ENCODE results near the gene ZBTB25. TPM values are rescaled to one million over a fixed set of nuclear protein-coding genes. Genes with fewer than 3 reads are reported as not detected.

The ZBTB25 gene
- total RNA-seq, 2 experiments from 2014 or later: 22.6 to 23.5 TPM

DNA sequence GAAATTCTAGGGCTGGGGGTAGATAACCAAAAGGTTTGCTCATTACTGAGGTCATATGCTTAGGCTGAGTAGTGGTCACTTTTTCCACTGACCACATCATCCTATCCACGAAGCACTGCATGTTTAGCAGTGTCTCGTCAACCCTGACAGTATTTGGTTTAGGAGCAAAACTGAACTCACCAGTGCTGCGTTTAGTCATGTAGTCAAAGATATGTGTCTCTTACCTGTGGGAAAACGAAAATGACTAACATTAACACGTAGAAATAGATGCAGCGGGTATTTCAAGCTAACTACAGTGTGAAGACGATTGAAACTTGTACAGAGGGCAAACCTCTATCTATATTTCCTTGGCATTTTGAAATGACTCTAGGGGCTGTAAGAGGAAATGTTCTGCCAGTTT is 80.9 kb downstream of the ZBTB25 start:
- CTCF ChIA-PET: interaction anchor here (0.7 to 1.1 kb wide), 2 partner anchors 21 to 342 kb away, joined by 3 to 4 read pairs; no protein-coding TSS in a partner anchor
- H3K27me3 Mint-ChIP-seq (ENCODE audit: low read depth): no peaks in the 10 kb centered on the region
- H3K9me3 Mint-ChIP-seq: no peaks in the 10 kb centered on the region
- H3K4me3 Mint-ChIP-seq: no peak overlapping the region
- H3K27ac Mint-ChIP-seq: no peak overlapping the region
- no peak for DNase-seq
- intact Hi-C loops (cut with micrococcal nuclease): no loop called here
- peaks cover 62% of the 10 kb centered on the region for H3K36me3 Mint-ChIP-seq (ENCODE audit: low read depth)
- H3K4me1 Mint-ChIP-seq (ENCODE audit: low read depth): no peaks in the 10 kb centered on the region

DNA sequence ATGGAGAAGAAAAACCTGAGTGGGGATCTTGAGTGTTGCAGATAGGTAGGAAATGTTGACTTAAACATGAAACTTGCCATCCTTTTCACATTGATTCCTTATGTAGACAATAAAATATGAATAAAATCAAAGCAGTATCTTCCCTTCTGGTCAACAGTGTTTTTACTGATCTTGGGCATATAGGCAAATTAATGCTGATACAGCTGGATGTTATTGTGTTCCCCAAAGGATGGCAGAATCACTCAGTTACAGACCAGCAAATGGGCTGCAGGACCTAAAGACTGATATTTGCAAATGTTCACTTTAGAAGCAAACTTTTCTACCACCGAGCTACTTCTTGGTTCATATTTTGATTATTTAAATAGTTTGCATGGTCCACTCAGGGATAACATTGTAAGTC is 81.6 kb downstream of the ZBTB25 start:
- no peak for DNase-seq
- H3K36me3 Mint-ChIP-seq (ENCODE audit: low read depth): peaks cover 60% of the 10 kb centered on the region
- no peak overlapping the region for H3K27ac Mint-ChIP-seq
- intact Hi-C loops (cut with micrococcal nuclease): no loop called here
- no peaks in the 10 kb centered on the region for H3K4me1 Mint-ChIP-seq (ENCODE audit: low read depth)
- no peak overlapping the region for H3K4me3 Mint-ChIP-seq
- H3K9me3 Mint-ChIP-seq: no peaks in the 10 kb centered on the region
- no peaks in the 10 kb centered on the region for H3K27me3 Mint-ChIP-seq (ENCODE audit: low read depth)
- CTCF ChIA-PET: interaction anchor here (0.6 kb wide), 1 partner anchor 41 kb away, joined by 4 read pairs; no protein-coding TSS in a partner anchor

DNA sequence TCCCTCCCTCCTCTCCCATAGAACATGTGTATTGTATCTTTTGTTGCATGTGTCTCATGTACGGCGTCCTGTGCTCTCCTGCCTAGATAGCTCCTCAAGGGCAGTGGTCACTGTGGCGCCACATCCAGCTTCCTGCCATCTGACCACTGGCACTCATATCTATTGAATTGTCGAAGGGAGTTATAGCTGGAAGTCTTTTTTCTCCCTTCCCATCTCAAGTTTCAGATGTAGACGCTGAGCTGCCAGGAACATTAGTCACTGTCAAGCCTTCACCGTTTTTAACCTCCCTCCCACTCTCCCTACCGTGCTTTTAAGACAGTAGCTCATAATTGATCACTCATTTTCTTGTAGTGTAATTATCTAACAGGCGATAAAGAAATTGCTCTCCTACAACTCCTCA is 82.5 kb downstream of the ZBTB25 start:
- Mint-ChIP-seq H3K36me3 (ENCODE audit: low read depth) (peaks cover 61% of the 10 kb centered on the region), H3K9me3 (no peaks in the 10 kb centered on the region), H3K27me3 (ENCODE audit: low read depth) (no peaks in the 10 kb centered on the region), H3K4me1 (ENCODE audit: low read depth) (no peaks in the 10 kb centered on the region), H3K27ac (no peak overlapping the region), H3K4me3 (no peak overlapping the region)
- CTCF ChIA-PET: interaction anchor here (0.6 to 1.4 kb wide), 3 partner anchors 9 to 467 kb away, joined by 3 to 15 read pairs (median 4); no protein-coding TSS in a partner anchor
- intact Hi-C loops (cut with micrococcal nuclease): no loop called here
- no peak for DNase-seq

DNA sequence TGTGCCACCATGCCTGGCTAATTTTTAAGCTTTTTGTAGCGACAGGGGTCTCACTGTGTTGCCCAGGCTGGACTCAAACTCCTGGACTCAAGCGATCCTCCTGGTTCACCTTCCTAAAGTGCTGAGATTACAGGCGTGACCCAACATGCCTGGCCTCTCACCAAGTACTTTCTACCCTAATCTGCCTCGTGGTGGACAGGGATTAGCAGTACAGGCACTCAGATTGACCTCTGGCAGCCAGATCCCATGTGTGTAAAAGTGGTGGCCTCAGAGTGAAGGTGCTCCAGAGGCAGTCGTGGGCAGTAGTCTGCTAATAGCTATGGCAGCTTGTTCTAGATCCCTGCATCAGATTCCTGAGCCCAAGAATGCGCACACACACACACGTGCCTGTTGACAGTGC is 84.6 kb downstream of the ZBTB25 start:
- CTCF ChIA-PET: interaction anchor here (1.4 kb wide), 1 partner anchor 11 kb away, joined by 6 read pairs; no protein-coding TSS in a partner anchor
- Mint-ChIP-seq H3K27ac (no peak overlapping the region), H3K36me3 (ENCODE audit: low read depth) (peaks cover 58% of the 10 kb centered on the region), H3K4me3 (no peak overlapping the region), H3K27me3 (ENCODE audit: low read depth) (no peaks in the 10 kb centered on the region), H3K9me3 (no peaks in the 10 kb centered on the region), H3K4me1 (ENCODE audit: low read depth) (peaks cover 1% of the 10 kb centered on the region)
- intact Hi-C loops (cut with micrococcal nuclease): no loop called here
- no peak for DNase-seq

DNA sequence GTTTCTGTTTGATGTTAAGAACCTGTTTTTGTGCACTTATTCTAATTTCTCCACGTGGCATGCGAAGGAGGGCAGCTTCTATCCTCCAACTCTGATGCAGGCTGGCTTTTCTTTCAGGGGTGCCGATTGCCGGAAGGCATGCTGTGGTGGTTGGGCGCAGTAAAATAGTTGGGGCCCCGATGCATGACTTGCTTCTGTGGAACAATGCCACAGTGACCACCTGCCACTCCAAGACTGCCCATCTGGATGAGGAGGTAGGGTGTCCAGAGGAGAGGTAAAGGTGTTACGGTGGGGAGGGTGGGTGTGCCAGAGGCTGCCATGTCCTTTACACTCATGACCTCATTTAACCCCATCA is 85.9 kb downstream of the ZBTB25 start:
- no peaks in the 10 kb centered on the region for H3K27me3 Mint-ChIP-seq (ENCODE audit: low read depth)
- H3K36me3 Mint-ChIP-seq (ENCODE audit: low read depth): peaks cover 54% of the 10 kb centered on the region
- intact Hi-C loops (cut with micrococcal nuclease): no loop called here
- H3K4me3 Mint-ChIP-seq: no peak overlapping the region
- H3K27ac Mint-ChIP-seq: no peak overlapping the region
- no peak for DNase-seq
- CTCF ChIA-PET: interaction anchor here (0.8 to 2.1 kb wide), 2 partner anchors 12 to 20 kb away, joined by 3 to 7 read pairs; no protein-coding TSS in a partner anchor
- H3K4me1 Mint-ChIP-seq (ENCODE audit: low read depth): peaks cover 1% of the 10 kb centered on the region
- no peaks in the 10 kb centered on the region for H3K9me3 Mint-ChIP-seq

- Mint-ChIP-seq H3K9me3 (no peaks in the 10 kb centered on the region), H3K27ac (no peak overlapping the region), H3K27me3 (ENCODE audit: low read depth) (no peaks in the 10 kb centered on the region), H3K36me3 (ENCODE audit: low read depth) (peaks cover 54% of the 10 kb centered on the region), H3K4me3 (no peak overlapping the region), H3K4me1 (ENCODE audit: low read depth) (peaks cover 1% of the 10 kb centered on the region)
- CTCF ChIA-PET: interaction anchor here (0.8 to 2.1 kb wide), 2 partner anchors 12 to 19 kb away, joined by 3 to 7 read pairs; no protein-coding TSS in a partner anchor
- intact Hi-C loops (cut with micrococcal nuclease): no loop called here
- DNase-seq: no peak
These were observed 86.4 kb downstream of the ZBTB25 start for GRCh38 chr14:64417055-64417770.

DNA sequence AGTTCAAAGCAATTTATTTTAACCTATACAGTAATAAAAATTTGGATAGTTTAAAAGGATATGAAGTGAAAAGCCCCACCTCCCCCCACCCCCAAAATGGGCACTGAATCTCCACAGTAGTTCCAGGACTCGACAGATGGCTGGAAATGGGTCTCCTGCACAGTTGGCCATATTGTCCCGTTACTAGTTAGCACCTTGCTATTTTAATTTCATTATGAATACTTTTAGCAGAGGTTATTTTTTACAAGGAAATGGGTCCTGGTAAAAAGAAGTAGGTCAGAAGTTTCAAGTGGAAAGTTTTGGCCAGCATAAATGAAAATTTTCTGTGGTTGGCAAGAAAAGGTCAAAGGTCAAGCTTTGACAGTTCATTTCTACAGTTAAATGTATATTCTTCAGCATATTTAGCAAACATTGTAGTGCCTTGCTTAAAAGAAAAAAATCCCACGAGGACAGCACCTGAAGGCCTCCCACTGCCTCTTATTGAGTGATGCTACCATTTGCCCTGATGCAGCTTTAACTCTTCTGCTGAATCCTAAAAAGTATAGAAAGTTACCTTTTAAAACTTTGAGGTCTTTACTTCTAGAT is 87.2 kb downstream of the ZBTB25 start:
- Mint-ChIP-seq H3K27me3 (ENCODE audit: low read depth) (no peaks in the 10 kb centered on the region), H3K9me3 (no peaks in the 10 kb centered on the region), H3K4me1 (ENCODE audit: low read depth) (peaks cover 1% of the 10 kb centered on the region), H3K4me3 (no peak overlapping the region), H3K27ac (no peak overlapping the region), H3K36me3 (ENCODE audit: low read depth) (peaks cover 56% of the 10 kb centered on the region)
- DNase-seq: no peak
- intact Hi-C loops (cut with micrococcal nuclease): no loop called here
- CTCF ChIA-PET: interaction anchor here (2.1 kb wide), 1 partner anchor 13 kb away, joined by 7 read pairs; no protein-coding TSS in a partner anchor

GRCh38 chr14:64412237-64412636 is 91.4 kb downstream of the ZBTB25 start:
- Mint-ChIP-seq H3K4me1 (ENCODE audit: low read depth) (peaks cover 1% of the 10 kb centered on the region), H3K27ac (no peak overlapping the region), H3K36me3 (ENCODE audit: low read depth) (peaks cover 43% of the 10 kb centered on the region), H3K4me3 (no peak overlapping the region), H3K27me3 (ENCODE audit: low read depth) (no peaks in the 10 kb centered on the region), H3K9me3 (no peaks in the 10 kb centered on the region)
- DNase-seq: no peak
- intact Hi-C loops (cut with micrococcal nuclease): no loop called here
- CTCF ChIA-PET: interaction anchor here (0.6 to 1.5 kb wide), 4 partner anchors 18 to 67 kb away, joined by 3 to 5 read pairs (median 4); no protein-coding TSS in a partner anchor

DNA sequence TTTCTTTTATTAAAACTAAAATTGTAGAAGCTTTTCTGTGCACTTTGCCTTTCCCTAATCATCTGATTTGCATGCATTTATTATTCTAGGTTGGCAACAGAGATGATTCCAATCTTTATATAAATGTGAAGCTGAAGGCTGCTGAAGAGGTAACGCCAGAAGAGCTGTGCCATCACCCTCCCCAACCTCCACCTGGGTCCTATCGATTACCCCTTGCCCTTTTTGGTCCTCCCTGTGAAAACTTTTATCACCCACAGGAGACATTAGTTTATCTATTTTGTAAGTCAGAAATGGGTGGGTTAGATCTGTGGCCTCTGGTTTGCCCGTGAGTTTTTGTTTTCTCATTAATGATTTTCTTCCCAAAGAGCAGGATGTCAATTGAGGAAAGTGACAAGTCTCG is 92.6 kb downstream of the ZBTB25 start:
- Mint-ChIP-seq H3K27ac (no peak overlapping the region), H3K27me3 (ENCODE audit: low read depth) (no peaks in the 10 kb centered on the region), H3K36me3 (ENCODE audit: low read depth) (peaks cover 39% of the 10 kb centered on the region), H3K9me3 (no peaks in the 10 kb centered on the region), H3K4me1 (ENCODE audit: low read depth) (peaks cover under 1% of the 10 kb centered on the region), H3K4me3 (no peak overlapping the region)
- intact Hi-C loops (cut with micrococcal nuclease): no loop called here
- DNase-seq: no peak
- CTCF ChIA-PET: interaction anchor here (1.5 kb wide), 1 partner anchor 20 kb away, joined by 5 read pairs; no protein-coding TSS in a partner anchor

GRCh38 chr14:64410084-64410774 is 93.4 kb downstream of the ZBTB25 start:
- CTCF ChIA-PET: interaction anchor here (0.6 kb wide), 1 partner anchor 383 kb away, joined by 3 read pairs; no protein-coding TSS in a partner anchor
- H3K27ac Mint-ChIP-seq: no peak overlapping the region
- H3K9me3 Mint-ChIP-seq: no peaks in the 10 kb centered on the region
- H3K4me1 Mint-ChIP-seq (ENCODE audit: low read depth): no peaks in the 10 kb centered on the region
- peaks cover 37% of the 10 kb centered on the region for H3K36me3 Mint-ChIP-seq (ENCODE audit: low read depth)
- intact Hi-C loops (cut with micrococcal nuclease): no loop called here
- no peaks in the 10 kb centered on the region for H3K27me3 Mint-ChIP-seq (ENCODE audit: low read depth)
- no peak for DNase-seq
- no peak overlapping the region for H3K4me3 Mint-ChIP-seq

DNA sequence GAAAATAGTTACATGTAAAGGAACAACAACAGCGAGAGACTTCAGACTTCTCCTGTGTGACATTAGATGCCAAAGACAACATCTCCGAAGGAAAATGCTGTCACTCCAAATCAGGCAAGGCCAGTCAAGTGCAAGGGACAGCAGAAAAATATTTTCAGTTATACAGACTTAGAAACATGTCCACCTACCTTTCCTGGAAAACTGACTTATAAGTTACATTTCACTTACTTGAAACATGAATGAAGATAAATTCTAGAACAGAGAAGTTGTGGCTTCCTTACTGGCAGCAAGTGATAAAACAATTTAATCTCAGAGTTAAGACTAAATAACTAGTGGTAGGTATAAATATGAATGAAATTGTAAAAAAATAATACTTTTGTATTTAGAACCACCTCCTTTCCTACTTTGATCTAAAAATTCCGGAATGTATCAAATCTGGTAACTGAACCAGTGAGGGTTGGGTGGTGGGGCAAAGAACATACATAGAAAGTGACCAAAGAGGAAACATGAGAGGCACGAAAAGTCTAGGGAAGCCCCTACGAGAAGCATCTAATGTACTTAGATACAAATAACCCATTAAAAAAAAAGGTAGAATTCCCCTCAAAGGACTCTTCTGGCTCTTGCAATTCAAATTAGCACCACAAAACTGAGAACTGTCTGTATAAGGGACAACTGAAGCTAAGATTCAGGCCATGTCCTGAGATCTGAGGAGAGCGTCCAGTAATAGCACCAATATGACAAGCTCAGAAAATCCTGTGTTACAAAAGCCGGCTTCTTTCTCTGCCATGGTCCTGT is 94.3 kb downstream of the ZBTB25 start:
- intact Hi-C loops (cut with micrococcal nuclease): no loop called here
- H3K36me3 Mint-ChIP-seq (ENCODE audit: low read depth): peaks cover 39% of the 10 kb centered on the region
- no peak for DNase-seq
- H3K27ac Mint-ChIP-seq: no peak overlapping the region
- H3K27me3 Mint-ChIP-seq (ENCODE audit: low read depth): no peaks in the 10 kb centered on the region
- CTCF ChIA-PET: interaction anchor here (0.6 kb wide), 1 partner anchor 382 kb away, joined by 3 read pairs; no protein-coding TSS in a partner anchor
- no peaks in the 10 kb centered on the region for H3K4me1 Mint-ChIP-seq (ENCODE audit: low read depth)
- H3K4me3 Mint-ChIP-seq: no peak overlapping the region
- H3K9me3 Mint-ChIP-seq: no peaks in the 10 kb centered on the region

GRCh38 chr14:64407329-64407728 is 96.3 kb downstream of the ZBTB25 start:
- H3K27me3 Mint-ChIP-seq (ENCODE audit: low read depth): no peaks in the 10 kb centered on the region
- no peaks in the 10 kb centered on the region for H3K9me3 Mint-ChIP-seq
- no peaks in the 10 kb centered on the region for H3K4me1 Mint-ChIP-seq (ENCODE audit: low read depth)
- intact Hi-C loops (cut with micrococcal nuclease): no loop called here
- no peak for DNase-seq
- CTCF ChIA-PET: interaction anchor here (1.4 kb wide), 1 partner anchor 23 kb away, joined by 5 read pairs; no protein-coding TSS in a partner anchor
- no peak overlapping the region for H3K27ac Mint-ChIP-seq
- H3K36me3 Mint-ChIP-seq (ENCODE audit: low read depth): peaks cover 49% of the 10 kb centered on the region
- no peak overlapping the region for H3K4me3 Mint-ChIP-seq

Measured in activated naive CD4-positive, alpha-beta T cell treated with anti-CD3 and anti-CD28 coated beads for 36 hours (primary cell).